Stimulated activated CD8-positive, alpha-beta memory T cell treated with anti-CD3 and anti-CD28 coated beads, Interleukin-12 subunit alpha, Interleukin-12 subunit beta, amount 100 ng/mL, for 4 hours (primary cell): ENCODE data around the gene ABL2.
"Not testable (repeated sequence)": the region's sequence is repeated elsewhere in the genome, so short reads cannot be mapped to it uniquely, and the experiment has no call there.

ENCODE experiments used
- DNase-seq: peaks from one replicate; pipeline ENCODE4 v3.0.0-alpha.2; 2020; ENCODE audit warnings: low read depth

Gene ABL2

DNA sequence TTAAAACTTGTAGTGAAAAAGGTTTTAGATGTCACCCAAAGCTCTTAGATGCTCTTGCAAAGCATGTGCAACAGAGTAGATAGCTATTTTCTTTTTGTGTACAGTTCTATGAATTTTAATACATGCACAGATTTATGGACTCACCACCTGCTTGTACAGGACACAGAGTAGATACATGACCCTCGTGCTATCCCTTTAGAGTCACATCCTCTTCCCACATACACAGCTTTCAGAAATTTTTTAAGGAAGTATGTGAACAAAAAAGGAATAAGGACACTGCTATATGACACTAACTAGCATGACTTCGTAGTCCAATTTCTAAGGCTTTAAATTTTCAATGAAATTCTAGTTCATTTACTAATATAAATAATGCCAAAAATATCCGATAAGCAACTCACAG is 60.9 kb downstream of the ABL2 start:
- DNase-seq, result no peak

DNA sequence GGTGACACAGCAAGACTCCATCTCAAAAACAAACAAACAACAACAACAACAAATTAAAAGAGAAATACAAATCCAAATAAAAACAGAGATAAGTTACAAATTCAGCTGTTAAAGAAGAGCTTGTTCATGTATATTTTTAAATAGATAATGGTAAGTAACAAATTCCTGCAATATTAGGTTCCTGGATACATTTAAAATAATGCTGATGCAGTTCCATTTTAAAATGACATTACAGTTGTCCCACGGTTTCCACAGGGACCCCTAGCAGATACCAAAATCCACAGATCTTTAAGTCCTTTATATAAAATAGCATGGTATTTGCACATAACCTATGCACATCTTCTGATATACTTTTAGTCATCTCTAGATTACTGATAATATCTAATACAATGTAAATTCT is 61.5 kb downstream of the ABL2 start:
- DNase-seq, result no peak

DNA sequence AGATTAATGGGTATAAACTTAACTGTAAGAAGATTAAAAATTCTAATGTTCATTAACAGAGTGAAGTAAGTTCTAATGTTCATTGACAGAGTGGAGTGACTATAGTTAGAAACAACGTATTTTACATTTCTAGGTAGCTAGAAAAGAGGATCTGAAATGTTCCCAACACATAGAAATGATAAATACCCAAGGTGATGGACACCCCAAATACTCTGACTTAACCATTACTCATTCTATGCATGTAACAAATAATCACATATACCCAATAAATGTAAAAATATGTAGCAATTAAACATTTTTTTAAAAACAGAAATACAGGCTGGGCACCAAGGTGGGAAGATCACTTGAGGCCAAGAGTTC is 62.1 kb downstream of the ABL2 start:
- DNase-seq, result no peak

DNA sequence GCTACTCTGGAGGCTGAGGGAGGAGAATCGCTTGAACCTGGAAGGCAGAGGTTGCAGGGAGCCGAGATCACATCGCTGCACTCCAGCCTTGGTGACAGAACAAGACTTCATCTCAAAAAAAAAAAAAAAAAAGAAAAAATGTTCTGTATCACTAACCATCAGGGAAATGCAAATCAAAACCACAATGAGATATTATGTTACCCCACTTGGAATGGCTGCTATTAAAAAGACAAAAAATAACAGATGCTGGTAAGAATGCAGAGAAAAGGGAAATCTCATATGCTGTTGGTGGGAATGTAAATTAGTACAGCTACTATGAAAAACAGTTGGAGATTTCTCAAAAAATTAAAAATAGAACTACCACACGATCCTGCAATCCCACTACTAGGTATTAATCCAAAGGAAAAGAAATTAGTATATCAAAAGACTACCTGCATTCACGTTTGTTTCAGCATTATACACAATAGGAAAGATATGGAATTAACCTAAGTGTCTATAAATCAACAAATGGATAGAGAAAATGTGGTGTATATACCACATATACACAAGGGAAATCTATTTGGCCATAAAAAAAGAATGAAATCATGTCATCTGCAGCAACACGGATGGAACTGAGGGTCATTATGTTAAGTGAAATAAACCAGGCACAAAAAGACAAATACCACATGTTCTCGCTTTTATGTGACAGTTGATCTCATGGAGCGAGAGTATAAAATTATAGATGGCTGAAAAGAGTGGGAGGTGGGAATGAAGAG is 62.6 kb downstream of the ABL2 start:
- no peak for DNase-seq

DNA sequence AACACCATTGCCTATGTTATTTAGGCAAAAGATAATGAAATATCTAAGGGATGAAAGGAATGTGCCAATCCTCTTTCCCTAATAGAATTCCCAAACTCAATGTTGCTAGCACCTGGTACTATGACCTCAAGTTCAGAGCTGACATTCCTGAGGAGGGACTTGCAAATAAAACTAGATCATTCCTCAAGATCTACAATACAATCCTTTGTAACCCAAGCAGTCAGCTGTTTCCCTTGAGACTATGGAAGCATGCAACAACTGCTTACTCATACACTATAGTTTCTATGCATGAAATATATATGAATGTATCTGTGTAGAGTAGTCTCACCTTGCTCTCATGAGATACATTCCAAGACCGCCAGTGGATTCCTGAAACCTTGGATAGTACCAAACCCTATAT is 65.0 kb downstream of the ABL2 start:
- DNase-seq, result no peak

DNA sequence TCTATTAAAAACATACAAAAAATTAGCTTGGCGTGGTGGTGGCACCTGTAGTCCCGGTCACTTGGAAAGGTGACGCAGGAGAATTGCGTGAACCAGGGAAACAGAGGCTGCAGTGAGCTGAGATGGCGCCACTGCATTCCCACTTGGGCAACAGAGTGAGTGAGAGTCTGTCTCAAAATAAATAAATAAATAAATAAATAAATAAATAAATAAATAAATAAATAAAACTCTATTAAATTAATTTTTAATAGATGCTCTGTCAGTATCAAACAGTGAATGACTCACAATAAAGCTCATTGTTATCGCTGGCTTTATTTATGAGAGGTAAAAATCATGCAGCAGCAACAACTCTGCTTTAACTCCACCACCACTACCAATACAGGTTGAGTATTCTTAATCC is 72.8 kb downstream of the ABL2 start:
- DNase-seq, result no peak

DNA sequence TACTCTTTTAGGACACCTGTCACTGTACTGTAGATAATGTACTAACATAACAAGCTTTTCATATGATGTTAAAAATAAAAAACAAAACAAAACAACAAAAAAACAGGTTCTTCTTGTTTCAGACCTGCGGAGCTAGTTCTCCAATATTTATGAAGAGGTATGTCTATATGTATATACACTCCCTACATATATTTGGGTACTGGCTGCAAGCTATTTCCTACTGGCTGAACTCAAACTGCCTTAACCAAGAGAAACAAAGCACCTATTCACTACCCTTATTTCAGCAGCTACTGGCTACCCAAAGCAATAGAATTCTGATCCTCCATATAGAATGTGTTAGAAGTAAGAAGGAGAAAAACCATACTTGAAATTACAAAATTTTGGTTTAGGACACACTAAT is 73.5 kb downstream of the ABL2 start:
- no peak for DNase-seq

DNA sequence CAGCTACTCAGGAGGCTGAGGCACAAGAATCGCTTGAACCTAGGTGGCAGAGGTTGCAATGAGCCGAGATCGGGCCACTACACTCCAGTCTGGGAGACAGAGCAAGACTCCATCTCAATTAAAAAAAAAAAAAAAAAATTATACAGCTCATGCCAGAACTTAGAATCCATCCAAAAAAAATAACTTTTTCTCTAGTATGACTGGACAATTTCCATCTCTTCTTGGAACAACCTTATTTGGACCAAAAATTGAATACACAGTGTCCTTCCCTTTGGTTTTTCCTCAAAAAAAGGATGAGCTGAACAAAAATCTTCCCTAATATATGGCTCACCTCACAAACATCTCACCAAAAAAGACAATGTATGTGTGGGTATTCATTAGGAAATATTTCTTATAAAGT is 73.9 kb downstream of the ABL2 start:
- DNase-seq, result no peak

DNA sequence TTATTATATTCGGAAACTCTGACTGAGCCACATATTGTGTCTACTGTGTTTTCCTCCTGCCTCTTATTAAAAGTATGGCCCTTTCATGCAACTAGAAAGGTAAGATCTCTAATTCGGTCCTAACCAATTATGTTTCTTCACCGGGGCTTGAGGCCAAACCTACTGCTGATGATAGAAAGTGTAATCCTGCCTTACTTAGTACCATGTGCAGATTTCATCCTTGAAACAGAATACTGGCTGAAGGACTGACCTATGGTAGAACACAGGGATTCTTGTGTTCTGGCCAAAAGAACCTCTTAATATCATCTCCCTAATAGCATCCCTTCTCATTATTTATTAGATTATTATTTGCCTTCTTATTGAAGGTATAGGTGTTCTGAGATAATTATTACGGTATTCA is 75.0 kb downstream of the ABL2 start:
- DNase-seq, result no peak

DNA sequence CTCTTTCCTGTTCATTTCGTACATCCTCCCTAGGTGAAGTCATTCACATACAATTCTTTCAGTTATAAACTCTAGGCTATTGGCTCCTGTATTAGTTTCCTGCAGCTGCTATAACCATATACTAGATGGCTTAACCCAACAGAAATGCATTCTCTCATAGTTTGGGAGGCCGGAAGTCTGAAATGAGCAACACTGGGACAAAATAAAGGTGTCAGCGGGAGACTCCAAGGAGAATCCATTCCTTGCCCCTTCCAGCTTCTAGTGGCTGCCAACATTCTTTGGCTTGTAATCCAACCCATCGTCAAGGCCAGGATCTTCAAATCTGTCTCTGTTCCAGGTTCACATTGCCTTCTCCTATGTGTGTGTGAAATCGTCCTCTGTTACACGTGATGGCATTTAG is 76.3 kb downstream of the ABL2 start:
- DNase-seq, result no peak

DNA sequence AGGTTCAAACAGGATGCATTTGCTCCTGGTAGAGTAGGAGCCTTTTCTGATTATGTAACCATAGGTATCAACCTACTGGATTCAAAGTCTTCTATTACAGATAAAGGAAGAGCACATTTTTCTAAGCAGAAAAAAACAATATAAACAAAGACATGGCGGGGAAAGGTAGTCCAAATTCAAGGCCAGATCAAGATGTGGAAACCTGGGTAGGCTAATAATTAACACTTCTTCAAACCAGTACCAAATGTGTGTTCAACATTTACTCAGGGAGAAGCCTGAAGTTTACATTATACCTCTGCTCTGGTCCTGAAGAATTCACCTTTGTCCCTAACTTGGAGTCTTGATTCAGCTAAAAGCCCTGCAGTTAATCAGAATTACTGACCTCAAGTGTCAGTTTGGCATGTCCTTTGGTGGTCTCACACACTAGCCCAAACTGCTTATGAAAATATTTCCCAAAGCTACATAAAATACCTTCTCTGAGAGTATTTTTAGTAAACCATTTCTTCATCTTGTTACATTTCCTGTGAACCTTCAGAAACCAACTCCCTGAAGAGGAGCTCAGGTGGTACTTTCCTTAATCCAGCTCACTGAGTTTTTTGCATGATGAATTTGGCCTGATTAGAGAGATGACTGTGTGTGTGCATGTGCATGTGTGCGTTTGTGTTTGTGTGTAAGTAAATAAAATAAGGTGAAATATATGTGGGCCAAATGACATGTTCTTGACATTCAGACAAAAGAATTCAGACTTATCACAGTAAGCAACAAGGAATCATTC is 77.4 kb downstream of the ABL2 start:
- DNase-seq, result no peak

DNA sequence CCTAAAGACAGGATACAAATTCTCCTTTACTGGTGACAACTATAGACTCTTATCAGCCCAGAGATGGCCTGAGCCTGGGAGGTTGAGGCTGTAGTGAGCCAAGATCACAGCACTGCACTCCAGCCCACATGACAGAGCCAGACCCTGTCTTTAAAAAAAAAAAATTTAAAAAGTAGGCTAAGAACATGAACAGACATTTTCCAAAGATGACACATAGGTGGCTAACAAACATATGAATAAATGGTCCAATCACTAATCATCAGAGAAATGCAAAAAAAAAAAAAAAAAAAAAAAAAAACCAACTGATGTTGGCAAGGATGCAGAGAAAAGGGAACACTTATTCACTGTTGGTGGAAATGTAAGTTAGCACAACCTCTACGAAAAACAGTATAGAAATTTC is 82.6 kb downstream of the ABL2 start:
- no peak for DNase-seq

DNA sequence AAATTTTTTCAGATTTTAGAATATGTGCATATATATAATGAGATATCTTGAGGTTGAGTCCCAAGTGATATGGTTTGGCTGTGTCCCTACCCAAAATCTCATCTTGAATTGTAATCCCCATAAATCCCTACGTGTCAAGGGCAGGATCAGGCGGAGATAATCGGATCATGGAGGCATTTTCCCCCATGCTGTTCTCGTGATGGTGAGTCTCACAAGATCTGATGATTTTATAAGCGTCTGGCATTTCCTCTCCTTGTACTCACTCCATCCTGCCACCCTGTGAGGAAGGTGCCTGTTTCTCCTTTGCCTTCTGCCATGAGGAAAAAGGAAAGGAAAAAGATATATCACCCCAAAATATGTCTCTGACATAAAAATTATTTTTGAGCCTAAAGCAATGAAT is 83.0 kb downstream of the ABL2 start:
- no peak for DNase-seq

DNA sequence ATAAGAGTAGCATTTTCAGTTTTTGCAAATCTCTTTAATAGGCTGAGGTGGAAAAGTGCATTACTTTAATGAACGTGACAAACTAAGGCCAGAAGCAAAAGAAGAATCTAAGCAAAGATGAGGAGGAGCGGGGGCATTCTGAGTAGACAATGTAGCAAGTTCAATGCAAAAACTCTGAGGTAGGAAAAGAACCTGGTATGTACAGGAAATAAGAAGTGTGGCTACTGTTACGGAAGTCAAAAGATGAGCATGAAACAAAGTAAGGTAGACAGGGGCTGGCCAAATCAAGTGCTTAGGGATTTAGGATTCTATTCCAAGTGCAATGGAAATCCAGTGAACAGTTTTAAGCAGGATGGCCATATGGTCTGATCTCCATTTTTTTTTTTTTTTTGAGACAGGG is 84.0 kb downstream of the ABL2 start:
- DNase-seq, result no peak

DNA sequence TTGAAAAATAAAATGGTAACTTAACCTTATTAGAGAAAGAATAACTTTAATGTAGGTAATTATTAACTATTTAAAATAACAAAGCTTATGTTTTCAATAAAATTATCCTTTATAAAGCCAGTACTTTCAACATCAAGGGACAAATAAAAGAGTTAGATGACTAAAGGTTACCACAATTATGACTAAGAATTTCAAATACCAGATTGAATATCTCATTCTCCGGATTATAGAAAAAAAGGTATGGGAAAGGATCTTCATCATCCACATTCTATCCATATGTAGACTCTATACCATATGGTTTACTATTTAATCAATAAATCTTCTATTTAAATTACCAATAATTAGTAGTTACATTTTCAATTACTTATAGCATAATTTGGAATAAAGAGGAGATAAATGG is 84.9 kb downstream of the ABL2 start:
- no peak for DNase-seq

DNA sequence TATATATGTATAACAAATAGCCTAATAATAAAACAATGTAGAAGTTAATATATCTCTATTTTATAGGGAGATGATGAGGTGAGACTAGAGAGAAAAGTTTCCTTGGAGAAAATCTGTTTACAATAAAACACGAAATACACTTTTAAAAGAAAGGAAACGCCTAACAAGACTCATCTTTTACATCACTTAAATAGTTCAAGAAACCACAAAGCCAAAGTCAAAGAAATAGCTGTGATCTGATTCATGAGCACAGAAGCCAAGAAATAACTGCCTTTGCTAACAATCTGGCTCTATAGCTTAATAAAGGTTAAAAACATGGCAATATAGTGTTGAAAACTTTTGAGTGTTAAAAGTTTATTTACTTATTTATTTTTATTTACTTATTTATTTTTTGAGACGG is 86.2 kb downstream of the ABL2 start:
- DNase-seq, result no peak

DNA sequence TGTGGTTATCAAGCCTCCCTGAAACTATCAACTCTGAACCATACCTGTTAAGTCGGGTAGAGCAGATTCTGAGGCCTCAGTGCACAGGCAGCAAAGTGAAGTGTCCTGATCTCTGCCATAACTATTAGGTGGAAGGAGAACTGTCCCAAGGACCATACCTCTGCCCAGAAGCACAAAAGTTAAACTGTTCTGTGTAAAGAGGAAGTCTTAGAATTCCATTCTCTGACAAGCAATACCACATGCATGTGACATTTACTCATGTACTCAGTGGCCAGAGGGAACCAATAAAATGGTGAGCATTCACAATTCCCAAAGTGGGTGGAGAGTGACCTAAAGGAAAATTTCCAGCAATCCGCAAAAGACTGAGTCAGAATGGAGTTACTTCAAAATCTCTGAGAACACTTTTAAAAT is 86.6 kb downstream of the ABL2 start:
- DNase-seq, result no peak

DNA sequence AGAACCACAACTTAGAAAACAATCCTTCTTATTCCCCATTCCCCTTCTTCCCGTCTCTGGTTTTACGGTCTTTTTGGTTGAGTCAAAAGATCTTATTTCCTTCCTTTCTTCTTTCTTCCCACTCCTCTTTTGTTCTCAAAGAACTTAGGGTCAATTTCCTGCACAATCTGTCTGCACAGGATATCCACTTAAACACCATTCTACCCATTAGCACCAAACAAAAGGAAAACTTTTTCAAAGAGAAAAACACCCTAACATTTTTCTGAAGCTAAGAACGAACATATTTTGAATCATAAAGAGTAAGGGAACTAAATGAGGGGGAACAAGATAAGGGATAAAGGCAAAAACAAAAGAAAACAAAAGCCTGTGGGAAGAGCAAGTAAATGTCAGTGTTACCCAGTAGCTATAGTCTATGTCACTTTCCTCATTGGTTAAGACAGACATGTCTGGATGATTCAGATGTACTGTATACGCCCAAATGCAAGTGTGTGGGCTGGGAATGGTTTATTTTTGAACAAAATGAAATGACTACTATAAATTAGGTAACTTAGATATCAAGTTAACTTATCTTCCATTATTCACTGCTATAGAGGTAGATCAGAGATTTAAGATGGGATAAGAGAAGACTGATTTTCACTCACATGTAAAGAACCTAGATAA is 87.8 kb downstream of the ABL2 start:
- DNase-seq, result no peak

DNA sequence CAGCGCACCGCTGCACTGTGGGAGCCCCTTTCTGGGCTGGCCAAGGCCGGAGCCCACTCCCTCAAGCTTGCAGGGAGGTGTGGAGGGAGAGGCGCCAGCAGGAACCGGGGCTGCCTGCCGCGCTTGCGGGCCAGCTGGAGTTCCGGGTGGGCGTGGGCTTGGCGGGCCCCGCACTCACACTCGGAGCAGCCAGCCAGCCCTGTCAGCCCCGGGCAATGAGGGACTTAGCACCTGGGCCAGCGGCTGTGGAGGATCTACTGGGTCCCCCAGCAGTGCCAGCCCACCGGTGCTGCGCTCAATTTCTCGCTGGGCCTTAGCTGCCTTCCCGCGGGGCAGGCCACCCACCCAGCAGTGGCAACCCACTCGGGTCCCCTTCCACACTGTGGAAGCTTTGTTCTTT is 90.7 kb downstream of the ABL2 start:
- DNase-seq, result not testable (repeated sequence)

DNA sequence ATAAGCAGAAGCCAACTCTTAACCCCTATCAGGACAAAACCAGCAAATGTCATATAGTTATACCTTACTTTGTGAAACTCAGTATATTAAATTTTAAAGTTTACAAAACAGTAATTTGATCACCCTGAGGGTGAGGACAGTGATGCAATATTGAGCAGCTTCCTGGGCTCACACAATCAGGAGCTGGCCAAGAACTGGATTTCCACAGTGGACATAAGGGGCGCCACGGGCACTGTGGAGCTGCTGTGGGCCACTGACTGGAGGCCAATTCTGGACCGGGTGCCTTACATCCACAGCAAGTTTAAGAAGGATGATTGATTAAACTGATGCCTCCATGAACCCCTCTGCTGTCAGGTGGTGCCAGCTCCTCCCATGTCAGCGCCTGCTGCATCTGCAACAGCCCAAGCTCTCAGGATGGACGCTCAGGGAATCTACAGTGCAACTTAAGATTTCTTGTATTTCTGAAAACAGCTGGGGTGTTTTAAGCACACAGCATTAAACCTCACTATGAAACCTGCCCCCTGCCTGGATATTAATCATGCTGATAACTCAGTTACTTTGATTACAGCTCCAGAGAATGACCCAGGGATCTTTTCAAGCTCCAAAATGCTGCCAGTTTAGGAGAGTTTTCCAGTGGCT is 91.7 kb downstream of the ABL2 start:
- DNase-seq, result no peak

DNA sequence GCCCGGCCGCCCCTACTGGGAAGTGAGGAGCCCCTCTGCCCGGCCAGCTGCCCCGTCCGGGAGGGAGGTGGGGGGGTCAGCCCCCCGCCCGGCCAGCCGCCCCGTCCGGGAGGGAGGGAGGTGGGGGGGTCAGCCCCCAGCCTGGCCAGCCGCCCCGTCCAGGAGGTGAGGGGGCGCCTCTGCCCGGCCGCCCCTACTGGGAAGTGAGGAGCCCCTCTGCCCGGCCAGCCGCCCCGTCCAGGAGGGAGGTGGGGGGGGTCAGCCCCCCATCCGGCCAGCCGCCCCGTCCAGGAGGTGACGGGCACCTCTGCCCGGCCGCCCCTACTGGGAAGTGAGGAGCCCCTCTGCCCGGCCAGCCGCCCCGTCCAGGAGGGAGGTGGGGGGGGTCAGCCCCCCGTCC is 93.8 kb downstream of the ABL2 start:
- DNase-seq, result not testable (repeated sequence)

DNA sequence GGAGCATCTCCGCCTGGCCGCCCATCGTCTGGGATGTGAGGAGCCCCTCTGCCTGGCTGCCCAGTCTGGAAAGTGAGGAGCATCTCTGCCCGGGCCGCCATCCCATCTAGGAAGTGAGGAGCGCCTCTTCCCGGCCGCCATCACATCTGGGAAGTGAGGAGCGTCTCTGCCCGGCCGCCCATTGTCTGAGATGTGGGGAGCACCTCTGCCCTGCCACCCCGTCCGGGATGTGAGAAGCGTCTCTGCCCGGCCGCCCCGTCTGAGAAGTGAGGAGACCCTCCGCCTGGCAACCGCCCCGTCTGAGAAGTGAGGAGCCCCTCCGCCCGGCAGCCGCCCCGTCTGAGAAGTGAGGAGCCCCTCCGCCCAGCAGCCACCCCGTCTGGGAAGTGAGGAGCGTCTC is 94.3 kb downstream of the ABL2 start:
- not testable (repeated sequence) for DNase-seq
